ENCODE measurements around the gene TARS2. TPM values are rescaled to one million over a fixed set of nuclear protein-coding genes. Genes with fewer than 3 reads are reported as not detected.

The TARS2 gene
- total RNA-seq, 1 donor from 2014 or later = 18.5 TPM

- peaks cover 44% of the 10 kb centered on the region for H3K4me1 ChIP-seq
- H3K36me3 ChIP-seq = peaks cover 12% of the 10 kb centered on the region
- no peaks in the 10 kb centered on the region for H3K9me3 ChIP-seq
- ATAC-seq (peak; percentile 70), DNase-seq (peak; percentile 92)
- TF ChIP-seq CTCF (IDR thresholded peaks at IDR 0.05) = no peak
- no peaks in the 10 kb centered on the region for H3K27me3 ChIP-seq
- H3K4me3 ChIP-seq = peak overlapping the region; percentile 19
- intact Hi-C loops (cut with DNase I) = no loop called here
- H3K27ac ChIP-seq = peak overlapping the region; percentile 86
Measured at GRCh38 chr1:150552128-150552910, 65.1 kb downstream of the TARS2 start.

- H3K9me3 ChIP-seq = no peaks in the 10 kb centered on the region
- H3K4me1 ChIP-seq = peaks cover 45% of the 10 kb centered on the region
- H3K36me3 ChIP-seq = peaks cover 12% of the 10 kb centered on the region
- DNase-seq (no peak), ATAC-seq (no peak)
- intact Hi-C loops (cut with DNase I) = no loop called here
- H3K27me3 ChIP-seq = no peaks in the 10 kb centered on the region
- no peak for TF ChIP-seq CTCF (IDR thresholded peaks at IDR 0.05)
- H3K27ac ChIP-seq = peak overlapping the region; percentile 86
- no peak overlapping the region for H3K4me3 ChIP-seq
Measured at GRCh38 chr1:150552911-150553289, 65.7 kb downstream of the TARS2 start.

GRCh38 chr1:150553392-150554085 lies 66.3 kb downstream of the TARS2 start:
- H3K27ac ChIP-seq = peak overlapping the region; percentile 86
- no peak for TF ChIP-seq CTCF (IDR thresholded peaks at IDR 0.05)
- H3K36me3 ChIP-seq = peaks cover 12% of the 10 kb centered on the region
- H3K4me1 ChIP-seq = peaks cover 45% of the 10 kb centered on the region
- intact Hi-C loops (cut with DNase I) = no loop called here
- H3K4me3 ChIP-seq = no peak overlapping the region
- H3K27me3 ChIP-seq = no peaks in the 10 kb centered on the region
- no peaks in the 10 kb centered on the region for H3K9me3 ChIP-seq
- no peak for ATAC-seq
- DNase-seq = no peak

GRCh38 chr1:150554086-150554452 lies 66.8 kb downstream of the TARS2 start:
- Histone ChIP-seq H3K4me1 (peaks cover 46% of the 10 kb centered on the region), H3K36me3 (peaks cover 12% of the 10 kb centered on the region), H3K27ac (no peak overlapping the region), H3K27me3 (no peaks in the 10 kb centered on the region), H3K9me3 (no peaks in the 10 kb centered on the region), H3K4me3 (no peak overlapping the region)
- ATAC-seq (no peak), DNase-seq (no peak)
- no peak for TF ChIP-seq CTCF (IDR thresholded peaks at IDR 0.05)
- intact Hi-C loops (cut with DNase I) = no loop called here

- no peaks in the 10 kb centered on the region for H3K9me3 ChIP-seq
- intact Hi-C loops (cut with DNase I) = no loop called here
- no peak overlapping the region for H3K4me3 ChIP-seq
- TF ChIP-seq CTCF (IDR thresholded peaks at IDR 0.05) = no peak
- H3K4me1 ChIP-seq = peaks cover 48% of the 10 kb centered on the region
- H3K27ac ChIP-seq = no peak overlapping the region
- peaks cover 12% of the 10 kb centered on the region for H3K36me3 ChIP-seq
- no peak for DNase-seq
- H3K27me3 ChIP-seq = no peaks in the 10 kb centered on the region
- ATAC-seq = no peak
Measured at GRCh38 chr1:150555198-150555970, 68.2 kb downstream of the TARS2 start.

Data from upper lobe of right lung (tissue), 1 donor.